C1 segment of cervical spinal cord (tissue), 14 donors: ENCODE measurements around the gene ALOX5AP.

ENCODE experiments used
- DNase-seq, 14 donors: peaks; one replicate each; lab custom pipeline; 2025; lab: John Stamatoyannopoulos, UW

ALOX5AP gene

GRCh38 chr13:30735025-30735871 lies at the start of gene ALOX5AP:
Gene ALOX5AP (plus strand): TSS chr13:30735543. CDS start chr13:30735606, 63 bp downstream.
- no peak for DNase-seq

GRCh38 chr13:30685987-30686386 lies 49.4 kb upstream of the ALOX5AP start:
- DNase-seq, result no peak

DNA sequence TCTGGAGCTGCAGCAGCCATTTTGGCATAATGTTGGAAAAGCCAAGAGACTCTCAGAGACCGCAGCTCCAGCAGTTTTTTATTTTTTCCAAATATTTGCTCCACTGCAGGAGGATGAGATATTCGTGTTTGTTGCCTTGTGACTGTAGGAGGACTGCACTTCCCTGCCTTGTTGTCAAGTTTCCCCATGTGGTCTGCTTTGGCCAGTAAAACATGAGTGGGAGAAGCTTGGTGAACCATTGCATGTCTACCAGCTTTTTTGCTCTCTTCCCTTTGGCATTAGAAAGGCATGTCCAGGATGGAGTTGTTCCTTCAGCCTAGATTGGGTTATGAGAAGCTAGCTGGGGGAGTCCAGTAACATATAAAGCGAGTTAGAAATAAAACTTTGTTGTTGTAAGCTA lies 47.7 kb upstream of the ALOX5AP start:
- DNase-seq, result no peak

- DNase-seq, result no peak
Measured at GRCh38 chr13:30689752-30690151, 45.6 kb upstream of the ALOX5AP start.

DNA sequence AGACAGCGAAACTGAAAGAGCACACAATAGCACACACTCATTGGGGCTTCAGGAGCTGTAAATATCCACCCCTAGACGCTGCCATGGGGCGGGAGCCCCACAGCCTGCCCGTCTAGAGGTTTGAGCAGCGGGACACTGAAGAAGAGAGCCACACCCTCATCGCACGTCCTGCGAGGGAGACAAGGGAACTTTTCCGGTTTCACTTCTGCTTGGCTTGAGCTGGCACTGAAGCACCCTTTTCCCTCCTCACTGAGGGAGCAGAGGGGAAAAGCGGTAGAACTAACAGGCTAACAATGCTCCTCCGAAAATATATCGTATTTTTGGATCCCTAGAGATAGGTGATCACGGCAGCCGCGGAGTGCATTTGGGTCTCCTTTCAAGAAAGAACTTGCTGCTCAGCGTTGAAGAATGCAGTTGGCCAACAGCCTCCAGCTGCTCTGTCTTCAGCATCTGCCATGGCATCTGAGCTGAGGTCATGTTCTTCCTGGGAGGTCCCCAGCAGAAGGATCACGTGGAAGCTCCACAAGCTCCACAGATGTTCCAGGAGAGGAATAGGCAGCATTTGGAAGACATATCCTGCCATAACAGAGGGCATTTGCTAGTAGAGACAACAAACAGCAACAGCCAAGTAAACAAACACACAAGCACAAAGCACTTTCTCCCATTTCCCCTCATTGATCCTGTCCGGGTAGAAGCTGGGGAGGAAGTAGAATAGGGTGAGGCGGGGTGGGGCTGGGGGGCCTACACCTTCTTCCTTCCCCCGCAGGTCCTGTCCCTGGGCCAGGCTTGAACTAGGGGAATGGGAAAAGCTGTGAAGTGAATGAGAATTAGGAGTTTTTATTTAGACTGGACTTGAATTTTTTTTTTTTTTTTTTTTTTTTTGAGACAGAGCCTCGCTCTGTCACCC lies 44.8 kb upstream of the ALOX5AP start:
- peak in 8 of 14 donors; percentile 20 to 67 (median 48) for DNase-seq

DNA sequence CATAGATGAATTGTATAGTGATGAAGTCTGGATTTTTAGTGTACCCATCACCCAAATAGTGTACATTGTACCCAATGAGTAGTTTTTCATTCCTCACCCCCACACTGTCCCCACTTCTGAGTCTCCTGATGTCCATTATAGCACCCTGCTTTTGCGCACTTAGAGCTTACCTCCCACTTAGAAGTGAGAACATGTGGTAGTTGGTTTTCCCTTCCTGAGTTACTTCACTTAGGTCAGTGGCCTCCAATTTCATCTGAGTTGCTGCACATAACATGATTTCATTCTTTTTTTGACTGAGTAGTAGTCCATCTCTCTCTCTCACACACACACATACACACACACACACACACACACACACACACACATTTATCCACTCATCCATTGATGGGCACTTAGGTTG lies 43.2 kb upstream of the ALOX5AP start:
- no peak for DNase-seq

GRCh38 chr13:30696278-30697176 lies 38.8 kb upstream of the ALOX5AP start:
- DNase-seq, result peak in 7 of 14 donors; percentile 19 to 59 (median 44)

GRCh38 chr13:30697177-30697953 lies 38.0 kb upstream of the ALOX5AP start:
- DNase-seq, result no peak

DNA sequence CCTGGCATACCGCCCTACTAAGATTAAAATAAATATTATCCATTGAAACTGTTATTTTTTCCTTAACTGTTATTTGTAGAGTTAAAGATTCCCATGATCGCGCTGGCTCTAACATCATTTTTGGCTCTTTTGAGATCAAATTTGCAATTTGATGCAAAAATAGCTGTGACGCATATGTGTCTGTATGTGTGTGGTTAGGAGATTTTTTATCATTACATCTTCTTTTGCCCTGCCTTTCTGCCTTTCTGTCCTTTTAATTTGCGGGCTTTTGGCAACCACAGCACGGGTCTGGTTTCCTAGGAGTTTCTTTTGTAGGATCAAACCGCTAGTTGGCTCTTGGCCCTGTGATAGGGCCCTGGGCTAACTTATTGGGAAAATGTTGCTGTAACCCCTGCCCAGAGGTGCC lies 37.3 kb upstream of the ALOX5AP start:
- DNase-seq, result no peak

GRCh38 chr13:30698488-30699005 lies 36.8 kb upstream of the ALOX5AP start:
- DNase-seq, result no peak

- DNase-seq, result no peak
Measured at GRCh38 chr13:30700364-30700763, 35.0 kb upstream of the ALOX5AP start.

- no peak for DNase-seq
Measured at GRCh38 chr13:30702006-30702405, 33.3 kb upstream of the ALOX5AP start.

DNA sequence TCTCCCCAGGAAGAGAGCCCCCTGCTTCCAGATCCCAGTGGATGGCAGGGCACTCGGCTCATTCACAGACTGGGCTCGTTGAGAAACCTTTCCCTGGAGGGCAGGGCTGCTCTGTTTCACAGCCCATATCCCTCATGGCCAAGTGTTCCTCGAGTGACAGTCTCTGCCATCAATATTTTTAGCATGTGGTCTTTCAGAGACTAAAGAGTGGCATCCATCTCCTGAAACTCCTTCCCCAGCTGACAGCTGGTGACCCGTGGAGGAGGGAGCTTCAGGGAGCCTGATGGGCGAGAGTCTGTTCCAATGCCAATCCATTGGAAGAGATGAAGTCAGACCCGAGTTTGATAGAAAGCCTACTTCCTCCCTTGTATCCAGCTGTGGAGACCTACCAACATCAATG lies 30.7 kb upstream of the ALOX5AP start:
- no peak for DNase-seq

DNA sequence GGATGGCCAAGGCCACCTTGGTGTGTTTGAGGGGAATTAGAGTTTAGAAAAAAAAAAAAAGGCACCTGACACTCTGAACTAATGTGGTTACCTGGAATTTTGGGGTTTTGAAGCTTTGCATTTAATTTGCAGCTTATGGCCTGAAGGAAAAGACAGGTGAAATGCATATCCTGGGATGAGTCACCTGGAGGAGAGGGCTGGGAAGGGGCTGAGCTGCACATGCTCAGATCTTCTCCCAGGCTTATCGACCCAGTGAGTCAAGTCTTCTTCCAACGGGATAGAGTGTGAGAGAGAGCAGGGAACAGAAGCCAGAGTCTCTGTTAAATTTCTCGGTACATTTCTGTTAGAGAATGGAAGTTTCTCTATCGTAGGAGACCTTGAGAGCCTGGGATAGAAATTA lies 29.7 kb upstream of the ALOX5AP start:
- no peak for DNase-seq

GRCh38 chr13:30708541-30708940 lies 26.8 kb upstream of the ALOX5AP start:
- DNase-seq, result no peak

- DNase-seq, result no peak
Measured at GRCh38 chr13:30710442-30710841, 24.9 kb upstream of the ALOX5AP start.

DNA sequence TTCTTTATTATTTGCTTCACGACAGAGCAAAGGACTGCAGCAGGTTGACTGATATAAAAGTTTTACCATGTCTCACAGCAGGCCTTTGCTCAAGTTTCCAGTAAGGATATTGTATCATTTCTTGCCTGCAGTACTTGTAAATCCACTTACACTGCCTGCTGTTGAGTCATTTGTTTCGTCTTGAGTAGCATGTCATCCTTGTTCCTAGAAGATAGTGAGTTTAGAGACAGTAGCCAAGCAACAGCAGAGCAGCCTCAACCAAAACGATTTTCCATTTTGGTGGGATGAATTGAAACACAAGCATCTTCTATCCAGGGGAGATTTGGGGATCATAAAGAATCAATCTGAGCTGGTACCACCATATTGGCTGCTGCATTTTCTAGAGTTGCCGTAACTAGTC lies 24.0 kb upstream of the ALOX5AP start:
- no peak for DNase-seq

DNA sequence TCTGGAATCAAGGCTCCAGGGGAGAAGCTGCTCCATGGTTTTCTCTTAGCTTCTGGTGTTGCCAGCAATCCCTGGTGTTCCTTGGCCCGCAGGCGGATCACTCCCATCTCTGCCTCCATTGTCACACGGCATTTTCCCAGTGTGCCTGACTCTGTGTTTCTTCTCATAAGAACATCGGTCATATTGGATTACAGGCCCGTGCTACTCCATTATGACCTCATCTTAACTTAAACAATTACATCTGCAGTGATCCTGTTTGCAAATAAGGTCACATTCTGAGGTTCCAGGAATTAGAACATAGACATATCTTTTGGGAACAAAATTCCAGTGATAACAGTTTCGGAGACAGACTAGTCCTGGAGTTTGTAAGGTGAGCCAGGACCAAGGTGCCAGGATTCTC lies 23.5 kb upstream of the ALOX5AP start:
- DNase-seq, result no peak

DNA sequence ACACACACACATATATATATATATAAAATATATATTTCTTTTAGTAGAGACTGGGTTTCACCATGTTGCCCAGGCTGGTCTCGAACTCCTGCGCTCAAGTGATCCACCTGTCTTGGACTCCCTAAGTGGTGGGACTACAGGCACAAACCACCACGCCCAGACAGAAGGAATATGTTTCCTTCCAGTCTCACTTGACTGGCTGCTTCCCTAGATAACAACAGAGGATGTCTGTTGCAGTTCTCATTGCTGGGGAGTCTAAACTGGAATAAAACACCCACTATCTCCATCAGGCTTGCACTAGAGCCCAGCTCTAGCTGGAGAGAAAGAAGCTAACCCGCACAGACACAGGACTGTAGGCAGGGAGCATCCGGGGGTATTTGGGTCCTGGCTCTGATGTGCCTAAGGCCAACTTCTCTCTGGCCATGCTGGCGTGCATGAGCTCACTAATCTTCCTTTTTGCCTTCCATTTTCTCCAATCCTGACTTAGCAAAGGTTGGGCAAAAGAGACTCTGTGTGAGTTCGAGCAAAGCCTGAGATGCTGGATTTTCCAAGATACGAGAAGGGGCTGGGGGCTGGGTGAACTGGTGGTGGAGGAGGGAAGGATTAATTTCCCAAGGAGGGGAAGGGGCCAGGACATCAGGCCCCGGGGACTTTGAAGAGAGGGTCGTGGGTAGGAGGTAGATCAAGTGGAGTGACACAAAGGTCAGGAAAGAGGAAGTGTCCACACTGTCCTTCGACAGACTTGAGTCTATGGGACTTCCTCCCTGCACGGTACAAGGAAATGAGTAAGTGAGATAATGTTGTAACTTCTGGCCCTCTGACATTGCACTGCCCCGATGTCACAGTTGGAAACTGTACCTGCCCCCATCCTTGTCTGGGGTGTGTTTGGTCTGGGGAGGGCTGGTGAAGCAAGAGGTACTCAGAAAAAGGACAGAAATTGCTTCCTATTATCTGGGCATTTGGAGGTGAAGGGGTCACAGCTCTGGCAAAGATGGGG lies 22.5 kb upstream of the ALOX5AP start:
- peak in 2 of 14 donors; percentile 27 to 32 for DNase-seq
